ENCODE data around the gene PEX6. TPM values are rescaled to one million over a fixed set of nuclear protein-coding genes. Genes with fewer than 3 reads are reported as not detected.
A peak's percentile ranks its signal among the peaks of the same experiment; 100 is the strongest.

Gene PEX6
- polyA plus RNA-seq, 1 donor (not counting 4 experiments of a cell fraction or from before 2014, with no cell fraction given) = 5.6 TPM

DNA sequence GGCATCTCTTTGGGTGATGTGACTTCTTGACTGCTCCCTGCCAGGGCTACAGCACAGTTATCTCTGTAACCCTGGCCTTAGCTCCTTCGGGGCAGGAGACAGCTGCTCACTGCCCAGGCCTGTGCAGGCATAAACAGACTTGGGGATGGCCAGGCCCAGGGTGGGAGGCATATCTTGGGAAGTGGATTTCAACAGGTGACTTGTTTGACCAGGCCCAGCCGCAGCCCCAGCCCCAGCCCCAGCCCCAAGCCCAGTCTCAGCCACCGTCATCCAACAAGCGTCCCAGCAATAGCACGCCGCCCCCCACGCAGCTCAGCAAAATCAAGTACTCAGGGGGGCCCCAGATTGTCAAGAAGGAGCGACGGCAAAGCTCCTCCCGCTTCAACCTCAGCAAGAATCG, 27.3 kb upstream of the PEX6 start:
- H4K20me1 ChIP-seq (ENCODE audit: control insufficient read depth, extremely low read depth, insufficient read depth, low read length) = no peaks in the 10 kb centered on the region
- H3K27me3 ChIP-seq (ENCODE audit: control insufficient read depth, extremely low read depth, insufficient read depth, low read length) = no peaks in the 10 kb centered on the region
- dilution Hi-C loops (cut with MboI; ENCODE audit: extremely low pct_ligation_motif_present, low sequenced_read_pairs) = no loop called here
- H3K4me1 ChIP-seq (ENCODE audit: control insufficient read depth, extremely low read depth, insufficient read depth, low read length) = no peaks in the 10 kb centered on the region
- no peak for DNase-seq (ENCODE audit: low read depth, low spot score)
- no peak overlapping the region for H3K9ac ChIP-seq (ENCODE audit: control insufficient read depth, extremely low read depth, insufficient read depth, low read length)
- no peak overlapping the region for H3K4me2 ChIP-seq (ENCODE audit: control insufficient read depth, extremely low read depth, insufficient read depth, low read depth, low read length)
- no peak for TF ChIP-seq CTCF (optimal IDR thresholded peaks at IDR 0.05 in 1 of 3, IDR thresholded peaks at IDR 0.05 in 1 of 3, conservative IDR thresholded peaks at IDR 0.05 in 1 of 3; ENCODE audit: extremely low read depth in 1 of 3, insufficient read depth in 2 of 3, low read length in 3 of 3)
- no peak for TF ChIP-seq EZH2 (IDR thresholded peaks at IDR 0.05; ENCODE audit: low read length)
- H3K36me3 ChIP-seq (ENCODE audit: control insufficient read depth in 2 of 2, extremely low read depth in 1 of 2, insufficient read depth in 2 of 2, low read length in 2 of 2) = peaks cover 28 to 30% of the 10 kb centered on the region in 2 experiments
- FAIRE-seq = no peak
- H3K27ac ChIP-seq (ENCODE audit: control insufficient read depth, insufficient read depth, low read length) = no peak overlapping the region
- H3K79me2 ChIP-seq (ENCODE audit: control insufficient read depth, insufficient read depth, low read length) = no peaks in the 10 kb centered on the region
- no peak overlapping the region for H2AFZ ChIP-seq (ENCODE audit: control insufficient read depth, low read length)
- H3K9me1 ChIP-seq (ENCODE audit: control insufficient read depth, extremely low read depth, insufficient read depth, low read length) = no peaks in the 10 kb centered on the region
- no peak overlapping the region for H3K4me3 ChIP-seq (ENCODE audit: control insufficient read depth in 2 of 3, extremely low read depth in 1 of 3, insufficient read depth in 2 of 3, low read depth in 1 of 3, low read length in 3 of 3)
- no peaks in the 10 kb centered on the region for H3K9me3 ChIP-seq (ENCODE audit: control insufficient read depth, low read depth, low read length)

DNA sequence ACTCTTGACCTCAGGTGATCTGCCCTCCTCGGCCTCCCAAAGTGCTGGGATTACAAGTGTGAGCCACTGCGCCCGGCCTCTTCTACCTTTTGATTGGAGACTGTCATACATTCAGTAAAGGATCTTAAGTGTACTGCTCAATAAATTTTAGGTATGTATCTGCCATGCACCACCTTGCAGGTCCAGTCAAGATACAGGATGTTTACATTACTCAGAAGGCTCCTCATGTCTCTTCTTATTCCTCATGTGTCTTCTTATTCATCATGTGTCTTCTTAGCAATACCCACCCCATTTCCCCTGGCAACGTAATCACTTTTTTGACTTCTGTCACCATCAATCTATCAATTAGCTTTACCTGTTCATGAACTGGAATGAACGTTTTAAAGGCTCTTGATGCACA, 26.9 kb upstream of the PEX6 start:
- no peak overlapping the region for H3K27ac ChIP-seq (ENCODE audit: control insufficient read depth, insufficient read depth, low read length)
- H3K9me3 ChIP-seq (ENCODE audit: control insufficient read depth, low read depth, low read length) = no peaks in the 10 kb centered on the region
- H3K4me2 ChIP-seq (ENCODE audit: control insufficient read depth, extremely low read depth, insufficient read depth, low read depth, low read length) = no peak overlapping the region
- no peaks in the 10 kb centered on the region for H3K9me1 ChIP-seq (ENCODE audit: control insufficient read depth, extremely low read depth, insufficient read depth, low read length)
- H3K9ac ChIP-seq (ENCODE audit: control insufficient read depth, extremely low read depth, insufficient read depth, low read length) = no peak overlapping the region
- TF ChIP-seq CTCF (optimal IDR thresholded peaks at IDR 0.05 in 1 of 3, IDR thresholded peaks at IDR 0.05 in 1 of 3, conservative IDR thresholded peaks at IDR 0.05 in 1 of 3; ENCODE audit: extremely low read depth in 1 of 3, insufficient read depth in 2 of 3, low read length in 3 of 3) (no peak), EZH2 (IDR thresholded peaks at IDR 0.05; ENCODE audit: low read length) (no peak)
- FAIRE-seq (peak; percentile 23), DNase-seq (ENCODE audit: low read depth, low spot score) (no peak)
- H3K27me3 ChIP-seq (ENCODE audit: control insufficient read depth, extremely low read depth, insufficient read depth, low read length) = no peaks in the 10 kb centered on the region
- H4K20me1 ChIP-seq (ENCODE audit: control insufficient read depth, extremely low read depth, insufficient read depth, low read length) = no peaks in the 10 kb centered on the region
- H3K4me3 ChIP-seq (ENCODE audit: control insufficient read depth in 2 of 3, extremely low read depth in 1 of 3, insufficient read depth in 2 of 3, low read depth in 1 of 3, low read length in 3 of 3) = no peak overlapping the region
- no peaks in the 10 kb centered on the region for H3K79me2 ChIP-seq (ENCODE audit: control insufficient read depth, insufficient read depth, low read length)
- no peak overlapping the region for H2AFZ ChIP-seq (ENCODE audit: control insufficient read depth, low read length)
- dilution Hi-C loops (cut with MboI; ENCODE audit: extremely low pct_ligation_motif_present, low sequenced_read_pairs) = no loop called here
- H3K4me1 ChIP-seq (ENCODE audit: control insufficient read depth, extremely low read depth, insufficient read depth, low read length) = no peaks in the 10 kb centered on the region
- H3K36me3 ChIP-seq (ENCODE audit: control insufficient read depth in 2 of 2, extremely low read depth in 1 of 2, insufficient read depth in 2 of 2, low read length in 2 of 2) = peaks cover 24 to 29% of the 10 kb centered on the region in 2 experiments

All from keratinocyte (primary cell).